ENCODE data around the gene LPCAT1.

DNA sequence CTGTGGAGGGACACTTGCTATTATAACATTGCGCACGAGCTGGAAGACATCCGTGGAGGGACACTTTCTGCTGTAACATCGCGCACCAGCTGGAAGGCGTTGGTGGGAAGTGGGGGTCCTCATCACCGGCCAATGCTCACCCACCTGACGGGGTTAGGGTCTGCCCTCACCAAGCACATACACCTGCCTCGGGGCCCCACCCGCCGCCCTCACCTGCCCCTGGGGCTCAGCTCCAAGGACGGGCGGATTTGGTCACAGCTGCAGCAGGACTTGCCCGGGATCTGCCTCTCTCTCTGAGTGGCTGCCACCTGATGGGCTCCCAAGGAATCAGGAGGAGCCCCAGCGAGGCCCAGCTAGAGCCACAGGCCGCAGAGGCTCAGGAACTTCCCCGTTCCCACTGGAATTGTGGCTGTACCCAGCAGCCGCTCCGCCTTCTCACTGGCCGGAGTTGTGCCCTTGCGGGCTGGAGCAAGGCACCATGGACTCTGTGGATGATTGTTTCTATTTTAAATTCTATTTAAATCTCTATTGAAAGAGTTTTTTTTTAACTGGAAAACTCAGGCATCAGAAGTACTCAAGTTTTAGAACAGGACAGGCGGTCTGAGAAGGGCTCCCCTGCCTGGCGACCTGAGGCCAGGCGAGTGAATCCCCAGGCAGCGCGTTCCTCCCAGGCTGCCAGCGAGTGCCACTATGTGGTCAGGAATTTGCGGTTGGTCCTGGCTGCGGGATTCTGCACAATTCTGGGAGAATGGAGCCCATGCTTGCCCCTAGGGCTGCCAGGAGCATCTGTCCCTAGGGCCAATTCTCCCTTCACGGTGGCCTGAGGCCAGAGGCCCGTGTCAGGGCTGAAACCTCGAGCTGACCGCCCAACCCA, 39.7 kb downstream of the LPCAT1 start:
- no peak for TF ChIP-seq POLR2A (IDR thresholded peaks at IDR 0.05)
- TF ChIP-seq, protein P1, sequence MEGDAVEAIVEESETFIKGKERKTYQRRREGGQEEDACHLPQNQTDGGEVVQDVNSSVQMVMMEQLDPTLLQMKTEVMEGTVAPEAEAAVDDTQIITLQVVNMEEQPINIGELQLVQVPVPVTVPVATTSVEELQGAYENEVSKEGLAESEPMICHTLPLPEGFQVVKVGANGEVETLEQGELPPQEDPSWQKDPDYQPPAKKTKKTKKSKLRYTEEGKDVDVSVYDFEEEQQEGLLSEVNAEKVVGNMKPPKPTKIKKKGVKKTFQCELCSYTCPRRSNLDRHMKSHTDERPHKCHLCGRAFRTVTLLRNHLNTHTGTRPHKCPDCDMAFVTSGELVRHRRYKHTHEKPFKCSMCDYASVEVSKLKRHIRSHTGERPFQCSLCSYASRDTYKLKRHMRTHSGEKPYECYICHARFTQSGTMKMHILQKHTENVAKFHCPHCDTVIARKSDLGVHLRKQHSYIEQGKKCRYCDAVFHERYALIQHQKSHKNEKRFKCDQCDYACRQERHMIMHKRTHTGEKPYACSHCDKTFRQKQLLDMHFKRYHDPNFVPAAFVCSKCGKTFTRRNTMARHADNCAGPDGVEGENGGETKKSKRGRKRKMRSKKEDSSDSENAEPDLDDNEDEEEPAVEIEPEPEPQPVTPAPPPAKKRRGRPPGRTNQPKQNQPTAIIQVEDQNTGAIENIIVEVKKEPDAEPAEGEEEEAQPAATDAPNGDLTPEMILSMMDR (IDR thresholded peaks at IDR 0.05): no peak
